Neural progenitor cell (in vitro differentiated cells): Measurements from ENCODE around the gene BICDL2. TPM values are rescaled to one million over a fixed set of nuclear protein-coding genes. Genes with fewer than 3 reads are reported as not detected.

Experiments
- DNase-seq: peaks from one replicate; pipeline ENCODE4 v3.0.0-alpha.2; 2016; ENCODE audit warnings: low spot score
- H2AFZ ChIP-seq: fragments of 200-600 bp; sonication (generic); replicated peaks from 2 replicates; pipeline ENCODE4 v1.6.1; 2016; ENCODE audit warnings: antibody characterized with exemption
- H3F3A ChIP-seq: fragments of 200-600 bp; sonication (generic); 2 replicates; pipeline ENCODE4 v1.6.1; 2016; ENCODE audit warnings: antibody characterized with exemption, low read depth
- H3K27ac ChIP-seq: fragments of 200-600 bp; sonication (generic); 2 replicates; pipeline ENCODE4 v1.5.1; 2016; ENCODE audit warnings: mild to moderate bottlenecking
- H3K27me3 ChIP-seq: fragments of 200-600 bp; sonication (generic); 2 replicates; pipeline ENCODE4 v1.6.1; 2016; ENCODE audit warnings: mild to moderate bottlenecking, moderate library complexity
- H3K36me3 ChIP-seq: fragments of 200-600 bp; sonication (generic); 2 replicates; pipeline ENCODE4 v1.5.1; 2016
- H3K4me1 ChIP-seq: fragments of 200-600 bp; sonication (generic); 2 replicates; pipeline ENCODE4 v1.6.1; 2016; ENCODE audit warnings: mixed run types
- H3K4me2 ChIP-seq: fragments of 200-600 bp; sonication (generic); 2 replicates; pipeline ENCODE4 v1.6.1; 2016
- H3K4me3 ChIP-seq: fragments of 200-600 bp; sonication (generic); 2 replicates; pipeline ENCODE4 v1.5.1; 2016
- H3K79me2 ChIP-seq: fragments of 200-600 bp; sonication (generic); 2 replicates; pipeline ENCODE4 v1.6.1; 2016; ENCODE audit warnings: low read depth
- H3K9ac ChIP-seq: fragments of 200-600 bp; sonication (generic); 2 replicates; pipeline ENCODE4 v1.6.1; 2016
- H3K9me3 ChIP-seq: fragments of 200-600 bp; sonication (generic); 2 replicates; pipeline ENCODE4 v1.5.1; 2016; ENCODE audit warnings: low read depth
- H4K20me1 ChIP-seq: fragments of 200-600 bp; sonication (generic); 2 replicates; pipeline ENCODE4 v1.6.1; 2016; ENCODE audit warnings: low read depth
- H3K27ac Mint-ChIP-seq: 3 replicates; pipeline ENCODE4 v1.8.0; 2021; ENCODE audit warnings: mixed read lengths
- H3K27me3 Mint-ChIP-seq: 2 replicates; pipeline ENCODE4 v1.8.0; 2022; ENCODE audit warnings: low read depth, mild to moderate bottlenecking, inconsistent platforms, moderate library complexity, mixed read lengths; ENCODE audit not compliant: insufficient read depth
- H3K36me3 Mint-ChIP-seq: 3 replicates; pipeline ENCODE4 v1.8.0; 2021; ENCODE audit warnings: mixed read lengths
- H3K4me1 Mint-ChIP-seq: 3 replicates; pipeline ENCODE4 v1.8.0; 2021; ENCODE audit warnings: mixed read lengths
- H3K4me3 Mint-ChIP-seq: 3 replicates; pipeline ENCODE4 v1.8.0; 2021; ENCODE audit warnings: mild to moderate bottlenecking, moderate library complexity, mixed read lengths
- H3K9me3 Mint-ChIP-seq: 3 replicates; pipeline ENCODE4 v1.8.0; 2020; ENCODE audit warnings: mixed read lengths
- CTCF ChIP-seq: fragments of 200-600 bp; sonication (generic); IDR thresholded peaks from 2 replicates; pipeline ENCODE4 v1.5.1; 2017; ENCODE audit warnings: antibody characterized with exemption, mild to moderate bottlenecking
- EZH2 ChIP-seq: fragments of 200-600 bp; sonication (generic); IDR thresholded peaks from 2 replicates; pipeline ENCODE4 v1.6.1; 2017; ENCODE audit warnings: antibody characterized with exemption, mild to moderate bottlenecking, moderate library complexity
- EZH2phosphoT487 ChIP-seq: fragments of 200-600 bp; sonication (generic); IDR thresholded peaks from 2 replicates; pipeline ENCODE4 v1.6.1; 2017; ENCODE audit warnings: antibody characterized with exemption
- total RNA-seq: library from RNA; depleted of rRNA; stranded (reverse); fragments of >200 nt; gene quantifications from 2 replicates; pipeline ENCODE4 v1.2.3, GENCODE V29; 2015; ENCODE audit warnings: low replicate concordance

Gene BICDL2
- total RNA-seq, 1 donor from 2014 or later: not detected

- peaks cover 8% of the 10 kb centered on the region for H3K4me1 Mint-ChIP-seq
- Histone ChIP-seq H4K20me1 (peaks cover 9% of the 10 kb centered on the region), H3K36me3 (no peaks in the 10 kb centered on the region), H3K4me3 (no peak overlapping the region), H3K79me2 (no peaks in the 10 kb centered on the region), H2AFZ (no peak overlapping the region), H3K27me3 (peaks cover 37% of the 10 kb centered on the region), H3K4me2 (no peak overlapping the region), H3K27ac (no peak overlapping the region), H3K9me3 (no peaks in the 10 kb centered on the region), H3F3A (peaks cover 5% of the 10 kb centered on the region), H3K9ac (no peak overlapping the region), H3K4me1 (peaks cover 4% of the 10 kb centered on the region)
- peaks cover 10% of the 10 kb centered on the region for H3K27me3 Mint-ChIP-seq
- no peaks in the 10 kb centered on the region for H3K36me3 Mint-ChIP-seq
- H3K9me3 Mint-ChIP-seq: no peaks in the 10 kb centered on the region
- no peak overlapping the region for H3K27ac Mint-ChIP-seq
- H3K4me3 Mint-ChIP-seq: no peak overlapping the region
- no peak for TF ChIP-seq EZH2phosphoT487
- no peak for TF ChIP-seq EZH2
- TF ChIP-seq CTCF: no peak
- no peak for DNase-seq
Observed at GRCh38 chr16:3062553-3062952, 25.8 kb upstream of the BICDL2 start.

GRCh38 chr16:3060339-3061127 is 23.8 kb upstream of the BICDL2 start:
- peaks cover 8% of the 10 kb centered on the region for H3K4me1 Mint-ChIP-seq
- TF ChIP-seq EZH2phosphoT487 (no peak), CTCF (no peak), EZH2 (no peak)
- Histone ChIP-seq H3K4me2 (no peak overlapping the region), H4K20me1 (peaks cover 16% of the 10 kb centered on the region), H2AFZ (no peak overlapping the region), H3K27me3 (peaks cover 47% of the 10 kb centered on the region), H3K36me3 (no peaks in the 10 kb centered on the region), H3K4me3 (no peak overlapping the region), H3K79me2 (no peaks in the 10 kb centered on the region), H3K27ac (no peak overlapping the region), H3F3A (peaks cover 5% of the 10 kb centered on the region), H3K4me1 (peaks cover 4% of the 10 kb centered on the region), H3K9me3 (no peaks in the 10 kb centered on the region), H3K9ac (no peak overlapping the region)
- DNase-seq: no peak
- H3K27me3 Mint-ChIP-seq: peaks cover 7% of the 10 kb centered on the region
- H3K4me3 Mint-ChIP-seq: peak overlapping the region; percentile 82
- no peak overlapping the region for H3K27ac Mint-ChIP-seq
- H3K9me3 Mint-ChIP-seq: no peaks in the 10 kb centered on the region
- no peaks in the 10 kb centered on the region for H3K36me3 Mint-ChIP-seq

- TF ChIP-seq EZH2 (no peak), CTCF (no peak), EZH2phosphoT487 (no peak)
- Histone ChIP-seq H2AFZ (peak overlapping the region; percentile 97), H3F3A (peaks cover 5% of the 10 kb centered on the region), H3K27me3 (peaks cover 47% of the 10 kb centered on the region), H4K20me1 (peaks cover 16% of the 10 kb centered on the region), H3K4me2 (peak overlapping the region; percentile 98), H3K79me2 (no peaks in the 10 kb centered on the region), H3K36me3 (no peaks in the 10 kb centered on the region), H3K9me3 (no peaks in the 10 kb centered on the region), H3K27ac (no peak overlapping the region), H3K4me3 (peak overlapping the region; percentile 96), H3K9ac (no peak overlapping the region), H3K4me1 (peaks cover 4% of the 10 kb centered on the region)
- Mint-ChIP-seq H3K4me1 (peaks cover 11% of the 10 kb centered on the region), H3K27ac (peak overlapping the region; percentile 91), H3K4me3 (peak overlapping the region; percentile 82), H3K27me3 (peaks cover 6% of the 10 kb centered on the region), H3K9me3 (no peaks in the 10 kb centered on the region), H3K36me3 (peaks cover 2% of the 10 kb centered on the region)
- DNase-seq: no peak
Observed at GRCh38 chr16:3059723-3060242, 23.0 kb upstream of the BICDL2 start.
